Mesothelial cell of epicardium (in vitro differentiated cells): ENCODE data around the gene PLEKHG5. TPM values are rescaled to one million over a fixed set of nuclear protein-coding genes. Genes with fewer than 3 reads are reported as not detected.

ENCODE experiments used
- DNase-seq, 2 experiments: peaks; one replicate each; pipeline ENCODE4 v3.0.0; 2021; ENCODE audit warnings: low spot score in 2 of 2; ENCODE audit not compliant: unreplicated experiment in 2 of 2
- H3K27ac Mint-ChIP-seq: 2 replicates; pipeline ENCODE4 v1.8.0; 2021; ENCODE audit warnings: mixed read lengths
- H3K27me3 Mint-ChIP-seq: 2 replicates; pipeline ENCODE4 v1.8.0; 2021; ENCODE audit warnings: low read depth, mixed read lengths
- H3K36me3 Mint-ChIP-seq: 2 replicates; pipeline ENCODE4 v1.8.0; 2021; ENCODE audit warnings: mixed read lengths
- H3K4me1 Mint-ChIP-seq: 2 replicates; pipeline ENCODE4 v1.8.0; 2021; ENCODE audit warnings: mixed read lengths
- H3K4me3 Mint-ChIP-seq: 2 replicates; pipeline ENCODE4 v1.8.0; 2021; ENCODE audit warnings: mild to moderate bottlenecking, moderate library complexity, mixed read lengths
- H3K9me3 Mint-ChIP-seq: 2 replicates; pipeline ENCODE4 v1.8.0; 2021; ENCODE audit warnings: mixed read lengths
- CTCF ChIP-seq: fragments of 200-600 bp; sonication (generic); IDR thresholded peaks from one replicate; pipeline ENCODE4 v1.5.0; 2021; ENCODE audit warnings: antibody characterized with exemption; ENCODE audit not compliant: unreplicated experiment
- total RNA-seq: library from RNA; stranded (reverse); gene quantifications from 3 replicates; pipeline ENCODE4 v1.2.1, GENCODE V29; 2021

Gene PLEKHG5
- total RNA-seq, 1 donor from 2014 or later = 51.2 TPM

- DNase-seq = no peak
- Mint-ChIP-seq H3K4me1 (no peaks in the 10 kb centered on the region), H3K27ac (no peak overlapping the region), H3K4me3 (no peak overlapping the region), H3K27me3 (no peaks in the 10 kb centered on the region), H3K9me3 (no peaks in the 10 kb centered on the region), H3K36me3 (peaks cover 11% of the 10 kb centered on the region)
- no peak for TF ChIP-seq CTCF
These were observed 18.3 kb downstream of the PLEKHG5 start for GRCh38 chr1:6473156-6473555.

- Mint-ChIP-seq H3K4me3 (no peak overlapping the region), H3K9me3 (no peaks in the 10 kb centered on the region), H3K36me3 (peaks cover 14% of the 10 kb centered on the region), H3K4me1 (no peaks in the 10 kb centered on the region), H3K27ac (no peak overlapping the region), H3K27me3 (no peaks in the 10 kb centered on the region)
- no peak for DNase-seq
- no peak for TF ChIP-seq CTCF
These were observed 19.1 kb downstream of the PLEKHG5 start for GRCh38 chr1:6472391-6472790.

GRCh38 chr1:6471970-6472368 is 19.5 kb downstream of the PLEKHG5 start:
- Mint-ChIP-seq H3K4me1 (no peaks in the 10 kb centered on the region), H3K27me3 (no peaks in the 10 kb centered on the region), H3K36me3 (peaks cover 13% of the 10 kb centered on the region), H3K4me3 (no peak overlapping the region), H3K27ac (no peak overlapping the region), H3K9me3 (no peaks in the 10 kb centered on the region)
- TF ChIP-seq CTCF = no peak
- DNase-seq = no peak

- DNase-seq = no peak
- Mint-ChIP-seq H3K4me1 (no peaks in the 10 kb centered on the region), H3K27me3 (peaks cover 2% of the 10 kb centered on the region), H3K36me3 (peaks cover 13% of the 10 kb centered on the region), H3K27ac (no peak overlapping the region), H3K4me3 (no peak overlapping the region), H3K9me3 (no peaks in the 10 kb centered on the region)
- no peak for TF ChIP-seq CTCF
These were observed 20.1 kb downstream of the PLEKHG5 start for GRCh38 chr1:6471086-6471969.

- H3K9me3 Mint-ChIP-seq = no peaks in the 10 kb centered on the region
- TF ChIP-seq CTCF = no peak
- H3K4me1 Mint-ChIP-seq = no peaks in the 10 kb centered on the region
- no peak overlapping the region for H3K27ac Mint-ChIP-seq
- no peak for DNase-seq
- H3K27me3 Mint-ChIP-seq = peaks cover 4% of the 10 kb centered on the region
- H3K4me3 Mint-ChIP-seq = no peak overlapping the region
- H3K36me3 Mint-ChIP-seq = peaks cover 13% of the 10 kb centered on the region
These were observed 21.1 kb downstream of the PLEKHG5 start for GRCh38 chr1:6470132-6471085.
